GM12891 (cell line): ENCODE data around the gene FAM241A.

ENCODE experiments used
- POLR2AphosphoS5 ChIP-seq: IDR thresholded peaks from 2 replicates; pipeline ENCODE4 v1.6.1; 2011; ENCODE audit warnings: low read depth, low read length, control low read depth
- TAF1 ChIP-seq: IDR thresholded peaks from 2 replicates; pipeline ENCODE4 v1.6.1; 2011; ENCODE audit warnings: low read depth, low read length, control low read depth

DNA sequence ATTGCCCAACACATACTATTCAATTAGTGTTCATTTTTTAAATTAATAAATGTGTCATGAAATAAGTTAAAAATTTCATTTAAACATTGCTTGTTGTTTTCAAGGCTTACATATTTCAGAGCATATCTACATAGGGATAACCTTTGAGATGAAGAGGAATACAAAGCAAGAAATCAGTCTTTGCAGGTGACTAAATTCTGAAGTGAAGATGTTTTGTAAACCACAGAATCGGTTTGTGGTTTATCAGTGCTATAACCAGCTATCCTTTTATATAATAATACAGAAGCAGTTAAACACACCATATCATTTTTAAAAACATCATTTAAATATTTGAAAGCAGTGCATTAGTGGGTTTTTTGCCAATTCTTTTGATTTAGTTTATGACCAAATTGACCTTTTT lies 26.9 kb downstream of the FAM241A start:
- TF ChIP-seq POLR2AphosphoS5 (no peak), TAF1 (no peak)
